ENCODE results near the gene MRNIP. TPM values are rescaled to one million over a fixed set of nuclear protein-coding genes. Genes with fewer than 3 reads are reported as not detected.
A peak's percentile ranks its signal among the peaks of the same experiment; 100 is the strongest.

Gene MRNIP
- total and polyA plus RNA-seq, 2 of the 4 experiments (the other 2 are of a cell fraction): 6.6 to 24.7 TPM

GRCh38 chr5:179820483-179821297 lies 37.9 kb downstream of the MRNIP start, which contains the start of gene SQSTM1 (continued):
- TF ChIP-seq SMC3 (IDR thresholded peaks at IDR 0.05; ENCODE audit: low read depth, low read length) (no peak), BHLHE40 (IDR thresholded peaks at IDR 0.05; ENCODE audit: low read depth, low read length) (no peak)

- Histone ChIP-seq H2AK5ac (ENCODE audit: low read depth, low read length) (peak overlapping the region; percentile 98), H3K23ac (ENCODE audit: low read depth, low read length) (peak overlapping the region; percentile 92), H2BK5ac (ENCODE audit: low read depth, low read length, poor library complexity, severe bottlenecking) (peak overlapping the region; percentile 94), H4K91ac (ENCODE audit: insufficient read depth, low read depth, low read length) (peak overlapping the region; percentile 93), H3K4me3 (ENCODE audit: insufficient read depth, low read depth, low read length) (peak overlapping the region; percentile 38), H3K4me2 (ENCODE audit: low read depth, low read length) (peak overlapping the region; percentile 89), H3K14ac (replicated peaks; ENCODE audit: low read depth, low read length) (peak overlapping the region; percentile 94), H2BK20ac (ENCODE audit: low read depth, low read length) (peak overlapping the region; percentile 94), H2BK15ac (ENCODE audit: low read depth, low read length) (peak overlapping the region; percentile 27; the same call in 2 of the 3 replicates), H3K9me3 (ENCODE audit: control insufficient read depth, insufficient read depth, low read length) (no peaks in the 10 kb centered on the region), H3K9me1 (ENCODE audit: insufficient read depth, low read length) (peaks cover 34% of the 10 kb centered on the region), H3K27me3 (ENCODE audit: control insufficient read depth, insufficient read depth, low read length) (no peaks in the 10 kb centered on the region), H3K36me3 (ENCODE audit: control insufficient read depth, insufficient read depth, low read length) (peaks cover 31% of the 10 kb centered on the region), H4K8ac (ENCODE audit: low read depth in 2 of 2, low read length in 2 of 2) (peak overlapping the region; percentile 82 to 89), H3K4me1 (ENCODE audit: control insufficient read depth, insufficient read depth, low read length) (peaks cover 39% of the 10 kb centered on the region), H3K18ac (ENCODE audit: low read depth, low read length) (peak overlapping the region; percentile 86), H2AFZ (replicated peaks; ENCODE audit: low read length, poor library complexity) (peak overlapping the region; percentile 89), H4K5ac (ENCODE audit: low read depth, low read length) (peak overlapping the region; percentile 84), H3K56ac (ENCODE audit: extremely low read depth, insufficient read depth, low read length) (peak overlapping the region; percentile 80; the same call in 1 of the 2 replicates), H3K9ac (ENCODE audit: low read depth, low read length) (peak overlapping the region; percentile 48), H3K27ac (ENCODE audit: insufficient read depth, low read length) (peak overlapping the region; percentile 99), H2BK120ac (ENCODE audit: low read depth, low read length) (peak overlapping the region; percentile 98), H3K4ac (ENCODE audit: low read depth, low read length) (peak overlapping the region; percentile 98), H2AK9ac (replicated peaks; ENCODE audit: low read depth, low read length, poor library complexity) (peak overlapping the region; percentile 96), H3K79me1 (ENCODE audit: low read depth in 1 of 2, low read length in 2 of 2) (peaks cover 11 to 54% of the 10 kb centered on the region in 2 experiments), H4K20me1 (ENCODE audit: insufficient read depth, low read length) (peaks cover 44% of the 10 kb centered on the region)
- in situ Hi-C loops (cut with MboI; ENCODE audit: low sequenced_read_pairs) (no loop called here), intact Hi-C loops (cut with micrococcal nuclease) (loop anchor here (5.0 kb wide), 1 partner anchor 198 kb away; the partner anchor contains the start of gene HNRNPH1), dilution Hi-C loops (cut with HindIII; ENCODE audit: low sequenced_read_pairs, unreplicated experiment) (no loop called here)
- DNase-seq (no peak), ATAC-seq (ENCODE audit: low read depth) (no peak)
- ChIA-PET CTCF (no interaction called here), POLR2A (ENCODE audit: unreplicated experiment) (interaction anchor here (0.6 to 1.0 kb wide), 2 partner anchors 65 to 78 kb away, joined by 4 read pairs; no protein-coding TSS in a partner anchor)
- no peak for TF ChIP-seq RAD21 (IDR thresholded peaks at IDR 0.05; ENCODE audit: low read length)
- TF ChIP-seq RFX5 (IDR thresholded peaks at IDR 0.05; ENCODE audit: low read depth, low read length): no peak
- WGBS, 2 experiments (ENCODE audit: extremely low coverage in 2 of 2, insufficient read length in 1 of 2): 71% methylated on average over 9 of the region's 12 CpGs; no CpG with 5 or more reads in 1 of the 2 experiments
- no TSS peak for BruUV-seq (replicated peaks)
Measured at GRCh38 chr5:179820127-179820482, 38.5 kb downstream of the MRNIP start.

Data from IMR-90 (cell line).